Esophagus muscularis mucosa (tissue), 4 donors: ENCODE data around the gene ARID3A.

Source experiments
- EP300 ChIP-seq: sonication (generic); formaldehyde crosslinking; IDR thresholded peaks from one replicate; pipeline ENCODE4 v1.6.1; 2017; ENCODE audit warnings: antibody characterized with exemption
- POLR2A ChIP-seq: fragments of 450-650 bp; IDR thresholded peaks from one replicate; pipeline ENCODE4 v1.6.1; 2017; ENCODE audit warnings: antibody characterized with exemption, moderate library complexity, mild to moderate bottlenecking, low read depth
- POLR2AphosphoS5 ChIP-seq, 2 donors: sonication (generic); formaldehyde crosslinking; IDR thresholded peaks; one replicate each; pipeline ENCODE4 v1.6.1; 2017; ENCODE audit warnings: antibody characterized with exemption in 2 of 2
- TF ChIP-seq, protein P1 (sequence below), 3 experiments: fragments of 200-600 bp in 2 of 3; fragments of 450-650 bp in 1 of 3; sonication (generic) in 2 of 3; IDR thresholded peaks; one replicate each; pipeline ENCODE4 v1.5.1; 2017 to 2019; ENCODE audit warnings: antibody characterized with exemption in 3 of 3, mild to moderate bottlenecking in 2 of 3, moderate library complexity in 1 of 3

DNA sequence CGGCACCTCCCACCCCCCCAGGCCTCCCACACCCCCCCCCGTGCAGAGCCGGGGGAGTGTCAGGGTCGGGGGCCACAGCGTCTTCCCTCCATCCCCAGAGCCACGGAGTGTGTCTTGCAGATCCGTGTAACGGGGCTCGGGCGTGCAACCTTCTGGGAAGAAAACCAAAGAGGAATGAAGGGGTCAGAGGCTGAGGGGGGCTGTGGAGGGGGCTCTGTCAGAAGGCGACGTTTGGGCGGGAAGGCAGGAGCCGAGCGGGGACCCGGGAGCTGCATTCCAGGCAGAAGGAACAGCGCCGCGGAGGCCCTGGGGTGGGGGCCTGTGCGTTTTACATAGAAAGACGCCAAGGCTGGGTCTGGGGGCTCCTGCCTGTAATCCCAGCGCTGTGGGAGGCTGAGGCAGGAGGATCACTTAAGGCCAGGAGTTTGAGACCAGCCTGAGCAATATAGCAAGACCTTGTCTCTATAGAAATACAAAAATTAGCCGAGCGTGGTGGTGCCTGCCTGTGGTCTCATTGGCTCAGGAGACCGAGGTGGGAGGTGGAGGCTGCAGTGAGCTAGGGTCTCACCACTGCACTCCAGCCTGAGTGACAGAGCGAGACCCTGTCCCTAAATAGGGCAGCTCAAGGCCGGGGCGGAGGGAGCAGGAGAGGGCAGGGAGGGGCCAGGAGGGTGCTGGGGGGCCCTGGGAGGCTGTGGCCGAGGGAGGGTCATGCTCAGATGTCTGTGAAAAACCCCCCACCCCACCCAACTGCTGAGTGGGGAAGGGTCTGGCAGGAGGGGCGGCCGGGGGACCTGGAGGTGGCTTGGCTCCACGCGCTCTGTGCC, 27.8 kb downstream of the ARID3A start:
- TF ChIP-seq, protein P1, sequence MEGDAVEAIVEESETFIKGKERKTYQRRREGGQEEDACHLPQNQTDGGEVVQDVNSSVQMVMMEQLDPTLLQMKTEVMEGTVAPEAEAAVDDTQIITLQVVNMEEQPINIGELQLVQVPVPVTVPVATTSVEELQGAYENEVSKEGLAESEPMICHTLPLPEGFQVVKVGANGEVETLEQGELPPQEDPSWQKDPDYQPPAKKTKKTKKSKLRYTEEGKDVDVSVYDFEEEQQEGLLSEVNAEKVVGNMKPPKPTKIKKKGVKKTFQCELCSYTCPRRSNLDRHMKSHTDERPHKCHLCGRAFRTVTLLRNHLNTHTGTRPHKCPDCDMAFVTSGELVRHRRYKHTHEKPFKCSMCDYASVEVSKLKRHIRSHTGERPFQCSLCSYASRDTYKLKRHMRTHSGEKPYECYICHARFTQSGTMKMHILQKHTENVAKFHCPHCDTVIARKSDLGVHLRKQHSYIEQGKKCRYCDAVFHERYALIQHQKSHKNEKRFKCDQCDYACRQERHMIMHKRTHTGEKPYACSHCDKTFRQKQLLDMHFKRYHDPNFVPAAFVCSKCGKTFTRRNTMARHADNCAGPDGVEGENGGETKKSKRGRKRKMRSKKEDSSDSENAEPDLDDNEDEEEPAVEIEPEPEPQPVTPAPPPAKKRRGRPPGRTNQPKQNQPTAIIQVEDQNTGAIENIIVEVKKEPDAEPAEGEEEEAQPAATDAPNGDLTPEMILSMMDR (IDR thresholded peaks at IDR 0.05) = no peak
- no peak for TF ChIP-seq EP300
- no peak for TF ChIP-seq POLR2A
- TF ChIP-seq POLR2AphosphoS5 (IDR thresholded peaks at IDR 0.05) = no peak
